Activated CD4-positive, CD25-positive, alpha-beta regulatory T cell treated with anti-CD3 and anti-CD28 coated beads, Interleukin-2, amount 50 U/mL, for 72 hours (primary cell): ENCODE measurements around the gene ZNF516.

Source experiments
- DNase-seq: peaks from one replicate; pipeline ENCODE4 v3.0.0; 2021

ZNF516 gene

DNA sequence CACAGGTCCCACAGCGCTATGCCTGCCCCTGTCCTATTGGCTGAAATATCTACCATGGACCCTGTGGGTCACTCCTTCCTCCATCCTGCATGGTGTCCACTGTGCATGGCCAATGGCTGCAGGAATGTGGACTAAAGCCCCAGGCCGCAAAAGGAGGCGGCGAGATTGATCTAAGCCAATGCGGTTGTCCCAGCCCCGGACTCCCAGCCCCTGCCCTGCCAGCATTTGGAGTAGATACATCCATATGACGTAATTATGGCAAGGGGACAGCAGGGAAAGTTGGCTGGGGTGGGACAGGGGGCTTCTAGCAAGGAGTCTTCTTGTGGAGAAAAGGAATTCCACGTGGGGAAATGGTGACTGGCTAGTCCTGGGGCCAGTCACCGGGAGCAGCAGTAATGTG is 11.4 kb upstream of the ZNF516 start:
- DNase-seq: no peak

DNA sequence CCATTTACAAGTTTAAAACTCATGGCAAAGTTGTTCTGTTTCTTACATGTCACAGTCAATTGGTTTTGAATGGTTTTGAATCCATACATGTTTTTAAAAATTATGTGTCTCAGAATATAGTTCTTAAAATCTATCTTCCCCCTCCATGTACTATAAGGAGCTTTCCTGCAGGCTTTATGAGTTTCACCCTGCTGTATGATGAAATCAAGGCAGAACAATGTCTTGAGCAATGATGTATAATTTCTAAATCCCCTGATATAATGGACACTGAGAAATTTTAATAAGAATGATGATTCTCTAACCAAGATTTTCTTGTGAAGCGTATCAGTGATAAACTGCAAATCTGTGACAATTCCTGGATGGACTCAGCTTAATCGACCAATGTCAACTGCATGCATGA is 10.6 kb upstream of the ZNF516 start:
- DNase-seq: no peak

DNA sequence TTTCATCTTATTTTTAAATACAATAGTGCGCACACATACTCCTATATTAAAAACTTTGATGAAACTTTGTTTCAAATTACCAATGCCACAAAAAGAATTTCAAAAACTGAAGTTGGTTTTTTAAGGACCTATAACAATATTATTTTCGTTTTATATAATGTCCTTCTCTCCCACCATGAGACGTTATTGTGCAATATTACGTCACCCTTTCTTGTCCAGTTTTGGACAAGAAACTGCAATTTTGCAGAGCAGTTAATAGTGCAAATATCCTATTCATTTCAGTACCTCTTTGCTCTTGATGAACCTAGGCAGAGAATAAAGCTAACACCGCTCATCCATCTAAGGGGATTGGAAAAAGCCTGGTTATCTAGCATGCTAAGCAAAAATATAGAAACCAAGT is 9.7 kb upstream of the ZNF516 start:
- no peak for DNase-seq

DNA sequence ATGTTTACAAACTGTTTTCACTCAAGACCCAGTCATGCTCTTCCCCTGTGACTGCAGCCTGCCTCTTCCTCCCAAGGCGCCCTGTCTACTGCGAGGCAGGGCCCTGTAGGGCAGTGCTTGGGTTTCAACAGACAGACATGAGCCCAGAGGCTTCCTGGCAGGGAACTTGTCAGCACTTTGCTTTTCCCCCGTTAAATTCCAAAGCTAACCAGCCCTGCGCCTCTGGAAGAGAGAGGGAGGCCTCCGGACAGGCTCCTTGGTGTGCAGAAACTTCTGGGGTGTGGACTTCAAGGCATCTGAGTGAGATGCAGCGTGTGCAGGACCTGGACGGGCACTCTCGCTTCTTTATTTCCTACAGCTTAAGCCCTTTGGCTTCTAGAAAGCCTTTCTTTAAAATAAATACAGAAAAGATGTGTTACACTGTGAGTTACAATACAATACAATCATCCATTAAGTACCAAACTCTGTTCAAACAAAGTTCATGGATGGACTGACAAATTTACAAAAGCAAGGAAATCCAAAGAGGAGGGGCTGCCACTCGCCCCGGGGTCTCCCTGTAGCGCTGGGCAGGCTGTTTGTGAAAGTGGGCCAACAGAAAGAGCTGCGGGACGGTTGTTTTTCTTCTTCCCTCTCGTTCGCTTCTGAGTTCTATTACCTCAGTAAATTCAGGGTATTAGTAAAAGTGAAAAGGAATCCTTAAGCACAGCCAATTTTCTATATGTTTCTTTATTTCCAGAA is 8.8 kb upstream of the ZNF516 start:
- no peak for DNase-seq

DNA sequence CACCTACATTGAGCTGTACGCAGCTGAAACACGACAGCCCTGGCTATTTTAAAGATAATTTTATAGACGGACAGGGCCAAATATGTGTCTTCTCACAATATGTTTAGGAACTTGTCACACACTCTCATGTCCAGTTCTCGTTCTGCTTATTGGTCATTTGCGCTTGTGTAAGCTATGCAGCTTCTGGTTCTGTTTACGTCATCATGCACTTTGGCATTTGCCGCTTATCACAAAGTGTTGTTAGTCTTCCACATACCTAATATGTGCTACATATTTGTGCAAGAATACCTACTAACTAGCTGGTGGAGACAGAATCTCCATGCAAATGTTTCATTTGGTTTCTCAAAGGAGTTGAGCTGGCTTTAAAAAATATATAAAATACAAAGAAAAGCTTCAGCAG is 7.5 kb upstream of the ZNF516 start:
- DNase-seq: no peak

DNA sequence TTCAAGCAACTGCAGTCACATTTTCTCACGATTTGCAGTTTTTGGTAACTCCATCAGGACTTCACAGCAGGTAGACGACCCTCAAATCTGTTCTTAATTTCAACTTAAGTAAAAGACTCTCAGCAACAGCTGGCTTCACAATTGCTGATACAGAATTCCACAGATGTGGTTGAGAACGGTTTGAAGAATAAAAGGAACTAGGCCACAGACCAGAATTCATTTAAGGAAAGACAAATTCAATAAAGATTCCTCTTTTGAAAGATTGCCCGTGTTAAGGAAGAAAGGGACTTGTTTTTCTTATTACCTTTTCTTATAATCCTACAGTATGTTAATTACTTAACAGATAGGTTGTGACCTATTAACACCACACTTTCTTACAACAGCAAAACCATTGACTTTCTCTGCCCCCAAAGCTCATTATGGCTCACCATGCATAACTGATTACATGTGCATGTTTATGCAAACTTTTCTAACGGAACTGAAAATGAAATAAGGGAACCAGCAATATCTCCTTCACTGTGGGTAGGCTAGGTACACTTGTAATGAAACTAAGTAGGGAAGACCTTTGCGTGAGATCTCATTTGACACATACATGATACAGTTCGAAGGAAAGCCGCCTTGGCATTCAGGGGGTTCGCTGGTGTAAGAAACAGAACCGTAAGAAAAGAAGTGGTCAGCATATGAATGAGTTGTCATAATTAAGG is 4.7 kb upstream of the ZNF516 start:
- DNase-seq: no peak

DNA sequence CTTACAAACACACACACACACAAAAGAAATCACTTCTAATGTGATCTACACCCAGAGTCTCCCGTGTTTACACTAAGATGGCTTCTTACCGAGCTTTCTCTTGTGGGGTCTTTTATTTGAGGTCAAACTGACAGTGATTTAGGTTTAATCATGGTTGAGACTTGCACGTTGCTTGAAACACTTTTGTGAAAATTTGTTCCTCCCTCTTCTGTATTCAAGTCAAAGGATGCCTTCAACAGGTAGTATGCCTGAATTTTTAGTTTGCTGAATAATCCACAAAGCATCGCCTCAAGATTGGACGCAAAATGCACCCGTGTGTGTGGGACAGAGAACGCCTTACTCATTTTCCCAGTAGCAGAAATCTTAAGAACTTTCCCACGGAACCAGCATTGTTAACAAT is 4.0 kb upstream of the ZNF516 start:
- no peak for DNase-seq

DNA sequence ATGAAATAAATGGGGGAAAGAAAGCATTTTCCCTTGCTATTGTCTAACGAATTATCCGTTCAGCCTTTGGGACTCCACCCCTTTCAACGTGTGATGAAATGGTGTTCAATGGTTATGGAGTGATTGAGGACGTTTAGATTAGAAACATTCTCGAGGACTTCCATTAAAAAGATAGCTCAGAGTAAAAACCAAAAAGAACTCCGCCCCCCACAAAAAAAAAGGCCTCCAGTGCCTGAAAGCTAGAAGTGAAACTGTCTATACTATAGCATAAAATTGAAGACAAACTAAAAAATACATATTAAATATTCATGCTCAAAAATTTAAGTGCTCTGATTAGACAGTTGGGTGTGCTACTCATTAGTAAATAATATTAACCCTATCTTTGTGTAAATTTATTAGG is 3.0 kb upstream of the ZNF516 start:
- no peak for DNase-seq

DNA sequence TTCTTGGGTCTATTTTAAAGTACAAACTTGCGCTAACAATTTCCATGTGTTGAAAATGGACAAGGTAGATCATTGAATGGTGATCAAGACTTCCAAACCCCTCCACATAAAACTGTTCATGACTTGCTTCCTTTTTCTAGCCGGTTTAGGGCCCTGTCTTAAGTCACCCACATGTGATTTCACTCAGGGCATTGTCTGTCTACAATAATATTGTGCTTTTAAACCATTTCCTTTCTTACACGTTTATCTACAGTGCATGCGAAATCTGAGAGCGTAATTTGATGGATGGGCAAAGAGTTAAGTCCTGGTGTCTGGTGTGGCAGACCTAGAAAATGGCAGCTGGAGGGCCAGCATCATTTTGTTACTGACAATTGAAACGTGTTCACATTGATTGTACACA is 2.0 kb upstream of the ZNF516 start:
- no peak for DNase-seq

GRCh38 chr18:76496194-76496890 is 1.3 kb upstream of the ZNF516 start:
- DNase-seq: no peak

DNA sequence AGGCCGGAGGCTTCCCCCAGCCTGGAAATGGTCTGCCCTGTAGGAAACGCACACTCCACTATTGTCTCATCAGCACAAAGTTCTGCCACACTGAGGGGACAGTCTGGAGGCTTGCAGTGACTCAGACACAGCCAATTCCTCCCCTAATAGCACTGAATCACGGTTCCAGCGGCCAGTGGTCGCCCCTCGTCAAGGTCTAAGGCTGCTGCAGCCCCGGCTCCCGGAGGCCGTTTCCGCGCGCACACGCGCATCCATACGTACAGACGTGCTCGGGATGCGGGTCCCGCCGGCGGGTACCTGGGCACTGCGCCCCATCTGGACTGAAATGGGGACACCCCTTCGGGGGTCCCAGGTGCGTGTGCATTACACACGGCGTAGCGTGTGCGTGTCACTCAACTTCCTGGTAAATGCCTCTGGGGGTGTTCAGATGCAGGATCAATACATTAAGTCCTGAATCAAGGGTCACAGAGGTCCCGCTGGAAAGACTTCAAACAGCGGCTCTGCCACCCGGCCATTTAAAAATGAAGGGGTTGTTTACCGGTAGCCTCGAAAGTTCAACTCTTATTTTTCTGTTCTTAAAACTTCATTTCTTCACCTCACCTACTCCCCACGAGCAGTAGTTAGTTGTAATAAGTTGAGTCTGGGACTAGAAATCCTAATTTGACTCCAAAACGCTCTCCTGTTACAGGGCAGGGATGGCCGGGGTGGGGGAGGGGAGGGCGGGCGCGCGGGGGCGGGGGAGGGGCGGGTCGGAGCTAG is 572 bp upstream of the ZNF516 start:
- no peak for DNase-seq

GRCh38 chr18:76494231-76495005 is 624 bp downstream of the ZNF516 start:
- no peak for DNase-seq

GRCh38 chr18:76493213-76494161 is 1.6 kb downstream of the ZNF516 start:
- no peak for DNase-seq

DNA sequence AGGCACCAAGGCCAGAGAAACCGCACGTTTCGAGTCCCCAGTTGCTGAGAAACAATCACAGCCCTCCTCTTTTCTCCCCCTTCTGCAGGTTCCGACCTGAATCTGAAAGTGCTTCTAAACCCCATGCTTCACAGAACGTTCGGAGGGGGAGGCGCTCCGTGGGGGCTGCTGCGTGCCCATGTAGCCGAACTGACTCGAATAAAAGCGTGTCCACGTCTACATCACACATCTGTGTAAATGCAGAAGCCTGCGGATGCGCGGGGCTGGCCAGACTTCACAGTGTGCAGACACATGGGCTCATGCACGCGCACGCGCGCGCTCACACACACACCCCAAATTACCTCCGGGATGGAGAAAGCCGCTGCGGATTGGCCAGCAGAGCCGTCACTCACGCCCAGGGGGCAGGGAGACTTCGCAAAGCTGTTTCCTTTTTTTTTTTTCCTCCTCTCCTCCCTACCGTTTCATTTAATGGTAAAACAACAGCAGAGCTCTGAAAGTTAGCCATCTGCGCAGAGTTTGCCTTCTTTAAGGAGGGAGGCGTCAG is 2.3 kb downstream of the ZNF516 start:
- peak; percentile 99 for DNase-seq

- DNase-seq: no peak
Measured at GRCh38 chr18:76491776-76492668, 3.0 kb downstream of the ZNF516 start.

GRCh38 chr18:76491473-76491775 is 3.6 kb downstream of the ZNF516 start:
- no peak for DNase-seq

- DNase-seq: no peak
Measured at GRCh38 chr18:76490670-76491472, 4.2 kb downstream of the ZNF516 start.

DNA sequence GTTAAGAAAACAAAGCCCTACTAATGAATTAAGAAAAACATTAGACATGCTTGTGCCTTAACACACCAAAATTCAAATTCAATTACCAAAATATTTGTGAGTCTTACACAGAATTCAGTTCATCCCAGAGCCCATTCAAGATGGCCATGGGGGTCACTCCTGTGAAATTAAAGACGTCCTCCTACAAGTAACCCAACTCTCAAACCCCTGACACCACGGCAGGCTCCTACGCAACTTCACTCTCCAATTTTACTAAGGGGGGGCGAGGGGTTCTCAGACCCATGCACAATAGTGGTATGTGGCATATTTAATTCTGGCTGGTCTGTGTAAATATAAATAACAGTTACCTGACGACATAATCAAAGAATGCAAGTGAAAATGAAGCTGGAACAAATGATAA is 5.0 kb downstream of the ZNF516 start:
- no peak for DNase-seq

- no peak for DNase-seq
Measured at GRCh38 chr18:76489081-76489480, 6.0 kb downstream of the ZNF516 start.
